GM12874 (cell line): ENCODE data around the gene RPTOR.

Experiments
- CTCF ChIP-seq: IDR thresholded peaks from 2 replicates; pipeline ENCODE4 v1.5.1; 2011; ENCODE audit warnings: low read depth, mild to moderate bottlenecking, control low read depth, low read length, moderate library complexity; ENCODE audit not compliant: insufficient read depth

RPTOR gene

GRCh38 chr17:80545499-80545826 is 825 bp downstream of the RPTOR start:
- no peak for TF ChIP-seq CTCF

- no peak for TF ChIP-seq CTCF
Measured at GRCh38 chr17:80546267-80546666, 1.6 kb downstream of the RPTOR start.

- TF ChIP-seq CTCF, result no peak
Measured at GRCh38 chr17:80552523-80552922, 7.9 kb downstream of the RPTOR start.

GRCh38 chr17:80555266-80555665 is 10.6 kb downstream of the RPTOR start:
- TF ChIP-seq CTCF, result no peak

GRCh38 chr17:80558046-80558445 is 13.4 kb downstream of the RPTOR start:
- TF ChIP-seq CTCF, result no peak

GRCh38 chr17:80559825-80560251 is 15.2 kb downstream of the RPTOR start:
- no peak for TF ChIP-seq CTCF

GRCh38 chr17:80561541-80562114 is 17.0 kb downstream of the RPTOR start:
- no peak for TF ChIP-seq CTCF
